B cell (primary cell): Measurements from ENCODE around the gene TSPAN17. TPM values are rescaled to one million over a fixed set of nuclear protein-coding genes. Genes with fewer than 3 reads are reported as not detected.
A peak's percentile ranks its signal among the peaks of the same experiment; 100 is the strongest.

ENCODE experiments used
- ATAC-seq: fragments of 200-7000 bp; cut with Tn5 transposase; one replicate; pipeline ENCODE4 v1.10.0; 2021; ENCODE audit warnings: low read depth, mild to moderate bottlenecking, moderate number of reproducible peaks, moderate library complexity
- CTCF ChIA-PET: fragments of 350-600 bp; sonication (Branson Sonifier 250); formaldehyde crosslinking; loops from one replicate; lab custom pipeline; 2021; ENCODE audit warnings: antibody characterized with exemption, inconsistent platforms; lab: Charles Lee
- POLR2A ChIA-PET: fragments of 350-600 bp; sonication (Branson Sonifier 250); formaldehyde crosslinking; loops from one replicate; lab custom pipeline; 2021; ENCODE audit warnings: antibody characterized with exemption; lab: Charles Lee
- DNase-seq: peaks from one replicate; pipeline ENCODE4 v3.0.0; 2013
- H2AFZ ChIP-seq: 2 replicates; pipeline ENCODE4 v1.6.1; 2012; ENCODE audit warnings: mild to moderate bottlenecking, low read depth, low read length; ENCODE audit not compliant: insufficient read depth, poor library complexity, severe bottlenecking
- H3K27ac ChIP-seq, 2 donors: 1 replicate in 1 of 2; 2 replicates in 1 of 2; pipeline ENCODE4 v1.5.1; 2012 to 2013; ENCODE audit warnings: low read length in 2 of 2, mild to moderate bottlenecking in 2 of 2, moderate library complexity in 1 of 2
- H3K27me3 ChIP-seq, 4 experiments: fragments of 200-600 bp in 1 of 4; sonication (generic) in 1 of 4; replicated peaks in 1 of 4; 1 replicate in 2 of 4; 2 replicates in 2 of 4; pipeline versions ENCODE4 v1.6.1 to v1.7.0; 2013 to 2016; ENCODE audit warnings: low read length in 3 of 4, mild to moderate bottlenecking in 2 of 4, mixed read lengths in 1 of 4, moderate library complexity in 1 of 4; ENCODE audit not compliant: insufficient read depth in 4 of 4, control insufficient read depth in 3 of 4; ENCODE audit errors: control extremely low read depth in 1 of 4
- H3K36me3 ChIP-seq, 2 experiments: replicated peaks in 1 of 2; 1 replicate in 1 of 2; 2 replicates in 1 of 2; pipeline versions ENCODE4 v1.6.1 to v1.7.1; 2013; ENCODE audit warnings: low read length in 1 of 2; ENCODE audit not compliant: insufficient read depth in 2 of 2, control insufficient read depth in 1 of 2; ENCODE audit errors: control extremely low read depth in 1 of 2, extremely low read depth in 1 of 2
- H3K4me1 ChIP-seq, 2 donors: fragments of 200-600 bp in 1 of 2; sonication (generic) in 1 of 2; 1 replicate in 1 of 2; 2 replicates in 1 of 2; pipeline versions ENCODE4 v1.5.1 to v1.6.1; 2013 to 2017; ENCODE audit warnings: low read length in 2 of 2; ENCODE audit not compliant: control insufficient read depth in 2 of 2, insufficient read depth in 2 of 2
- H3K4me2 ChIP-seq: replicated peaks from 2 replicates; pipeline ENCODE3; 2012; ENCODE audit warnings: mild to moderate bottlenecking, low read depth, low read length; ENCODE audit not compliant: poor library complexity, severe bottlenecking
- H3K4me3 ChIP-seq, 5 experiments: fragments of 200-600 bp in 1 of 5; sonication (generic) in 1 of 5; 1 replicate in 3 of 5; 2 replicates in 2 of 5; pipeline versions ENCODE4 v1.5.1 to v1.7.0; 2011 to 2016; ENCODE audit warnings: low read length in 4 of 5, mild to moderate bottlenecking in 4 of 5, low read depth in 2 of 5, control low read depth in 1 of 5, moderate library complexity in 1 of 5; ENCODE audit not compliant: insufficient read depth in 1 of 5; ENCODE audit errors: control extremely low read depth in 1 of 5, extremely low read depth in 1 of 5
- H3K79me2 ChIP-seq: fragments of 200-600 bp; sonication (generic); one replicate; pipeline ENCODE4 v1.6.0; 2016; ENCODE audit warnings: low read length; ENCODE audit not compliant: control insufficient read depth, insufficient read depth
- H3K9ac ChIP-seq: fragments of 200-600 bp; sonication (generic); 2 replicates; pipeline ENCODE4 v1.6.1; 2017; ENCODE audit warnings: mild to moderate bottlenecking, low read length, moderate library complexity
- H3K9me3 ChIP-seq, 3 donors: one replicate each; pipeline versions ENCODE4 v1.6.1 to v1.7.1; 2013; ENCODE audit warnings: low read length in 2 of 3; ENCODE audit not compliant: control insufficient read depth in 2 of 3, insufficient read depth in 1 of 3; ENCODE audit errors: control extremely low read depth in 1 of 3
- H4K20me1 ChIP-seq: 2 replicates; pipeline ENCODE4 v1.6.0; 2012; ENCODE audit warnings: mild to moderate bottlenecking, low read length; ENCODE audit not compliant: insufficient read depth, control insufficient read depth, poor library complexity, severe bottlenecking
- H3K27ac Mint-ChIP-seq: one replicate; pipeline ENCODE4 v1.8.0; 2021; ENCODE audit warnings: mixed read lengths
- H3K27me3 Mint-ChIP-seq: one replicate; pipeline ENCODE4 v1.8.0; 2021; ENCODE audit warnings: mixed read lengths
- H3K4me1 Mint-ChIP-seq: one replicate; pipeline ENCODE4 v1.8.0; 2021; ENCODE audit warnings: mixed read lengths
- H3K4me3 Mint-ChIP-seq: one replicate; pipeline ENCODE4 v1.8.0; 2021; ENCODE audit warnings: mixed read lengths
- H3K9me3 Mint-ChIP-seq: one replicate; pipeline ENCODE4 v1.8.0; 2022; ENCODE audit warnings: mixed read lengths; ENCODE audit not compliant: insufficient read depth
- CTCF ChIP-seq: fragments of 200-600 bp; IDR thresholded peaks from one replicate; pipeline ENCODE4 v1.8.0; 2022; ENCODE audit warnings: antibody characterized with exemption, mild to moderate bottlenecking
- EZH2 ChIP-seq: IDR thresholded peaks from 2 replicates; pipeline ENCODE4 v1.6.1; 2012; ENCODE audit warnings: borderline replicate concordance, low read depth, mild to moderate bottlenecking, moderate library complexity, low read length; ENCODE audit not compliant: insufficient read depth, poor library complexity, severe bottlenecking
- WGBS: methylation state at CpG from one replicate; pipeline ENCODE4 v1.1.5; 2013; ENCODE audit warnings: missing lambda C conversion rate; ENCODE audit not compliant: insufficient coverage; 5-methylcytosine and 5-hydroxymethylcytosine counted together
- intact Hi-C: fragments of 100-400 bp; cut with micrococcal nuclease; formaldehyde crosslinking; loops from one replicate; pipeline ENCODE4 v1.10.0; 2022
- polyA plus RNA-seq: library from polyadenylated mRNA; depleted of rRNA; stranded (reverse); fragments of >200 nt; gene quantifications from 2 replicates; pipeline ENCODE4 v1.2.3, GENCODE V29; 2012
- total RNA-seq, 2 donors: library from RNA; stranded (reverse); fragments of 120-200 nt in 1 of 2; gene quantifications; 1 replicate in 1 of 2; 2 replicates in 1 of 2; pipeline versions ENCODE4 v1.2.3 to v1.2.4, GENCODE V29; 2013 to 2022

TSPAN17 gene
- total and polyA plus RNA-seq, 2 donors (not counting 1 experiment from before 2014, with no cell fraction given) = 20.5 to 21.0 TPM

GRCh38 chr5:176646049-176646706 lies 1.1 kb upstream of the TSPAN17 start:
- POLR2A ChIA-PET = interaction anchor here (1.0 to 2.2 kb wide), 7 partner anchors 12 to 111 kb away, joined by 4 to 12 read pairs (median 4); partner anchors contain the start of genes EIF4E1B, RNF44 and SNCB
- peak overlapping the region; percentile 92 for H3K4me2 ChIP-seq
- DNase-seq = no peak

More at GRCh38 chr5:176646049-176646706, 1.1 kb upstream of the TSPAN17 start:
- Mint-ChIP-seq H3K27ac (peak overlapping the region; percentile 90), H3K4me1 (peaks cover 41% of the 10 kb centered on the region), H3K9me3 (no peaks in the 10 kb centered on the region), H3K4me3 (peak overlapping the region; percentile 92), H3K27me3 (no peaks in the 10 kb centered on the region)
- Histone ChIP-seq H3K27ac (peak overlapping the region in 1 of 2 donors; percentile 48), H3K4me3 (peak overlapping the region in 4 of 5 experiments; percentile 51 to 72 (median 66)), H3K27me3 (no peaks in the 10 kb centered on the region), H3K9me3 (no peaks in the 10 kb centered on the region), H3K36me3 (no peaks in the 10 kb centered on the region), H3K9ac (peak overlapping the region; percentile 83), H3K4me1 (peaks cover 19 to 41% of the 10 kb centered on the region in 2 donors), H2AFZ (peak overlapping the region; percentile 84), H4K20me1 (no peaks in the 10 kb centered on the region), H3K79me2 (peaks cover 14% of the 10 kb centered on the region)
- no peak for TF ChIP-seq EZH2
- no peak for TF ChIP-seq CTCF
- intact Hi-C loops = loop anchor here (2.0 kb wide), 1 partner anchor 101 kb away; no protein-coding TSS in a partner anchor
- no peak for ATAC-seq
- WGBS = 93% methylated on average over 5 of the region's 7 CpGs
- CTCF ChIA-PET = interaction anchor here (1.0 to 6.8 kb wide), 6 partner anchors 13 to 230 kb away, joined by 3 to 76 read pairs (median 4); partner anchors contain the start of gene RNF44
